Endothelial cell of umbilical vein (primary cell): ENCODE measurements around the gene MAPKAPK2. TPM values are rescaled to one million over a fixed set of nuclear protein-coding genes. Genes with fewer than 3 reads are reported as not detected.

Experiments
- BruUV-seq: library from RNA; stranded (reverse); fragments of 400-500 nt; replicated peaks from 2 replicates; lab custom pipeline; 2021; lab: Mats Ljungman, UMichigan
- CTCF ChIA-PET: fragments of 300-600, 350-600 bp; sonication (Branson Sonifier 250); formaldehyde crosslinking; loops from one replicate; lab custom pipeline; 2021; ENCODE audit warnings: antibody characterized with exemption, inconsistent platforms; lab: Charles Lee
- POLR2A ChIA-PET: fragments of 300-600, 350-600 bp; sonication (Branson Sonifier 250); formaldehyde crosslinking; loops from one replicate; lab custom pipeline; 2021; ENCODE audit warnings: antibody characterized with exemption, inconsistent platforms; lab: Charles Lee
- DNase-seq: peaks from one replicate; pipeline ENCODE4 v3.0.0-alpha.2; 2011; ENCODE audit warnings: low read depth, low spot score
- FAIRE-seq: peaks from 2 replicates; lab custom pipeline; 2011; peaks lifted over from hg19 to GRCh38; lab: Jason Lieb, UNC
- H2AFZ ChIP-seq: 2 replicates; pipeline ENCODE4 v1.6.0; 2012; ENCODE audit warnings: low read depth, low read length, control low read depth, inconsistent platforms
- H3K27ac ChIP-seq: 2 replicates; pipeline ENCODE4 v1.5.1; 2011; ENCODE audit warnings: low read depth, mild to moderate bottlenecking, control low read depth, low read length, moderate library complexity; ENCODE audit not compliant: insufficient read depth
- H3K27me3 ChIP-seq, 2 experiments: 2 replicates each; pipeline versions ENCODE4 v1.6.0 to v1.6.1; 2011; ENCODE audit warnings: low read length in 2 of 2, mixed read lengths in 1 of 2; ENCODE audit not compliant: control insufficient read depth in 2 of 2, insufficient read depth in 2 of 2
- H3K36me3 ChIP-seq, 2 experiments: 2 replicates in 1 of 2; 3 replicates in 1 of 2; pipeline ENCODE4 v1.5.1; 2011; ENCODE audit warnings: low read length in 2 of 2, mild to moderate bottlenecking in 1 of 2, moderate library complexity in 1 of 2; ENCODE audit not compliant: control insufficient read depth in 2 of 2, insufficient read depth in 2 of 2; ENCODE audit errors: extremely low read depth in 1 of 2
- H3K4me1 ChIP-seq: 3 replicates; pipeline ENCODE4 v1.5.1; 2011; ENCODE audit warnings: mild to moderate bottlenecking, low read length; ENCODE audit not compliant: control insufficient read depth, insufficient read depth; ENCODE audit errors: extremely low read depth
- H3K4me2 ChIP-seq: 2 replicates; pipeline ENCODE4 v1.6.1; 2011; ENCODE audit warnings: low read length, control low read depth, mixed read lengths; ENCODE audit not compliant: insufficient read depth
- H3K4me3 ChIP-seq, 3 experiments: fragments of 200-600 bp in 1 of 3; sonication (generic), shearing (Covaris generic) in 1 of 3; replicated peaks in 1 of 3; 2 replicates each; pipeline ENCODE4 v1.5.1; 2011 to 2016; ENCODE audit warnings: control low read depth in 3 of 3, low read length in 3 of 3, mild to moderate bottlenecking in 2 of 3, inconsistent platforms in 1 of 3, low read depth in 1 of 3, moderate library complexity in 1 of 3; ENCODE audit not compliant: insufficient read depth in 1 of 3
- H3K79me2 ChIP-seq: 2 replicates; pipeline ENCODE4 v1.6.0; 2012; ENCODE audit warnings: low read length, inconsistent platforms; ENCODE audit not compliant: control insufficient read depth, insufficient read depth
- H3K9ac ChIP-seq: replicated peaks from 2 replicates; pipeline ENCODE3; 2011; ENCODE audit warnings: low read length, control low read depth; ENCODE audit not compliant: insufficient read depth; ENCODE audit errors: extremely low read depth
- H3K9me1 ChIP-seq: replicated peaks from 3 replicates; pipeline ENCODE4 v1.6.0; 2011; ENCODE audit warnings: mild to moderate bottlenecking, low read length; ENCODE audit not compliant: control insufficient read depth, insufficient read depth; ENCODE audit errors: extremely low read depth
- H3K9me3 ChIP-seq: replicated peaks from 2 replicates; pipeline ENCODE4 v1.5.1; 2012; ENCODE audit warnings: low read length, inconsistent platforms; ENCODE audit not compliant: control insufficient read depth, insufficient read depth
- H4K20me1 ChIP-seq: replicated peaks from 2 replicates; pipeline ENCODE3; 2011; ENCODE audit warnings: mild to moderate bottlenecking, low read length; ENCODE audit not compliant: control insufficient read depth, insufficient read depth; ENCODE audit errors: extremely low read depth
- EZH2 ChIP-seq: IDR thresholded peaks from 2 replicates; pipeline ENCODE4 v1.6.1; 2012; ENCODE audit warnings: borderline replicate concordance, low read depth, mild to moderate bottlenecking, moderate library complexity, low read length, inconsistent platforms; ENCODE audit not compliant: severe bottlenecking
- FOS ChIP-seq: IDR thresholded peaks from 2 replicates; pipeline ENCODE4 v1.6.1; 2011; ENCODE audit warnings: mild to moderate bottlenecking, low read length, moderate library complexity, borderline replicate concordance; ENCODE audit not compliant: insufficient read depth
- GATA2 ChIP-seq: IDR thresholded peaks from 2 replicates; pipeline ENCODE4 v1.7.0; 2011; ENCODE audit warnings: low read depth, mild to moderate bottlenecking, moderate library complexity, mixed read lengths, low read length; ENCODE audit not compliant: insufficient read length, insufficient read depth
- JUN ChIP-seq: IDR thresholded peaks from 2 replicates; pipeline ENCODE4 v1.6.1; 2011; ENCODE audit warnings: borderline replicate concordance, low read depth; ENCODE audit not compliant: insufficient read length, insufficient read depth
- MAX ChIP-seq: IDR thresholded peaks from 2 replicates; pipeline ENCODE4 v1.6.1; 2011; ENCODE audit not compliant: insufficient read depth, insufficient read length
- MYC ChIP-seq: IDR thresholded peaks from one replicate; pipeline ENCODE4 v1.6.1; 2011; ENCODE audit warnings: mild to moderate bottlenecking, low read depth, low read length
- POLR2A ChIP-seq: IDR thresholded peaks from 2 replicates; pipeline ENCODE4 v1.6.1; 2012; ENCODE audit warnings: low read depth, mild to moderate bottlenecking, control low read depth, low read length
- POLR2AphosphoS5 ChIP-seq: IDR thresholded peaks from 2 replicates; pipeline ENCODE4 v1.6.1; 2012; ENCODE audit warnings: low read depth, mild to moderate bottlenecking, control low read depth, low read length, moderate library complexity; ENCODE audit not compliant: insufficient read depth
- dilution Hi-C: fragments of 300-500 bp; cut with MboI; formaldehyde crosslinking; loops from one replicate; pipeline ENCODE4 v1.15.0; 2019; ENCODE audit warnings: low sequenced_read_pairs; ENCODE audit not compliant: extremely low pct_ligation_motif_present
- intact Hi-C: fragments of 100-400 bp; cut with micrococcal nuclease; formaldehyde crosslinking; loops from one replicate; pipeline ENCODE4 v1.10.0; 2022
- polyA plus RNA-seq, 4 experiments: library from polyadenylated mRNA; depleted of rRNA in 3 of 4; stranded (reverse) in 3 of 4; unstranded in 1 of 4; fragments of >200 nt; gene quantifications; 2 replicates each; pipeline versions ENCODE4 v1.2.1 to v1.2.3, GENCODE V29; 2011 to 2012; ENCODE audit warnings: missing spikeins in 1 of 4
- total RNA-seq: library from RNA; stranded (reverse); gene quantifications from 2 replicates; pipeline ENCODE4 v1.2.3, GENCODE V29; 2021
- TF ChIP-seq, protein P1 (sequence below), 2 donors: IDR thresholded peaks; 1 replicate in 1 of 2; 2 replicates in 1 of 2; pipeline ENCODE4 v1.5.1; 2011; ENCODE audit warnings: low read length in 2 of 2, mild to moderate bottlenecking in 2 of 2, moderate library complexity in 2 of 2, control low read depth in 1 of 2, inconsistent platforms in 1 of 2, low read depth in 1 of 2; ENCODE audit not compliant: insufficient read depth in 1 of 2; ENCODE audit errors: extremely low read depth in 1 of 2

Gene MAPKAPK2
- total and polyA plus RNA-seq, 2 donors (not counting 3 experiments of a cell fraction or from before 2014, with no cell fraction given) = 52.9 to 69.1 TPM

DNA sequence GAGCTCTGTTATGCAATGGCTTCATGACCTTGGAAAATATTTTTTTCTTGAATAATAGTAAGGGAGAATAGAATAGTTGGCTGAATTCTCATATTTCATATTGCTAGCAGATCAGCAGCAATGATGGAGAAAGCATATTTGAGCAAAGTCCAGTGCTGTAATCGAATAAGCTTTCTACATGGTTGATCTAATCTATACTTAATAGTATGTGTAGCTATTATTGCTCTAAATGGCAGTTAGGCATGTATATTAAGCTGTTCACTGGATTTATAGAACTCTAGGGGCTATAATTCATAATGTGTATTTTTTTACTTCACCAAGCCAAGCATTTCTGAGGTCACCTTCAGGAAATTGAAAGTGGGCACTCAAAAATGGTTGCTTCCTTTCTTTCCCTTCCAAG lies 75.9 kb downstream of the MAPKAPK2 start:
- Histone ChIP-seq H3K27me3 (peaks cover 2 to 6% of the 10 kb centered on the region in 2 experiments), H3K9ac (no peak overlapping the region), H4K20me1 (no peaks in the 10 kb centered on the region), H3K27ac (no peak overlapping the region), H3K4me1 (no peaks in the 10 kb centered on the region), H3K9me3 (no peaks in the 10 kb centered on the region), H3K79me2 (no peaks in the 10 kb centered on the region), H3K4me3 (no peak overlapping the region), H3K4me2 (no peak overlapping the region), H3K9me1 (no peaks in the 10 kb centered on the region), H2AFZ (no peak overlapping the region), H3K36me3 (no peaks in the 10 kb centered on the region)
- DNase-seq (no peak), FAIRE-seq (no peak)
- intact Hi-C loops (no loop called here), dilution Hi-C loops (no loop called here)
- ChIA-PET CTCF (interaction anchor here (0.6 kb wide), 1 partner anchor 94 kb away, joined by 4 read pairs; no protein-coding TSS in a partner anchor), POLR2A (no interaction called here)
- no TSS peak for BruUV-seq
- TF ChIP-seq FOS (no peak), POLR2AphosphoS5 (no peak), MYC (no peak), MAX (no peak), EZH2 (no peak), POLR2A (no peak), GATA2 (no peak), JUN (no peak)
- TF ChIP-seq, protein P1, sequence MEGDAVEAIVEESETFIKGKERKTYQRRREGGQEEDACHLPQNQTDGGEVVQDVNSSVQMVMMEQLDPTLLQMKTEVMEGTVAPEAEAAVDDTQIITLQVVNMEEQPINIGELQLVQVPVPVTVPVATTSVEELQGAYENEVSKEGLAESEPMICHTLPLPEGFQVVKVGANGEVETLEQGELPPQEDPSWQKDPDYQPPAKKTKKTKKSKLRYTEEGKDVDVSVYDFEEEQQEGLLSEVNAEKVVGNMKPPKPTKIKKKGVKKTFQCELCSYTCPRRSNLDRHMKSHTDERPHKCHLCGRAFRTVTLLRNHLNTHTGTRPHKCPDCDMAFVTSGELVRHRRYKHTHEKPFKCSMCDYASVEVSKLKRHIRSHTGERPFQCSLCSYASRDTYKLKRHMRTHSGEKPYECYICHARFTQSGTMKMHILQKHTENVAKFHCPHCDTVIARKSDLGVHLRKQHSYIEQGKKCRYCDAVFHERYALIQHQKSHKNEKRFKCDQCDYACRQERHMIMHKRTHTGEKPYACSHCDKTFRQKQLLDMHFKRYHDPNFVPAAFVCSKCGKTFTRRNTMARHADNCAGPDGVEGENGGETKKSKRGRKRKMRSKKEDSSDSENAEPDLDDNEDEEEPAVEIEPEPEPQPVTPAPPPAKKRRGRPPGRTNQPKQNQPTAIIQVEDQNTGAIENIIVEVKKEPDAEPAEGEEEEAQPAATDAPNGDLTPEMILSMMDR (IDR thresholded peaks at IDR 0.05; ENCODE audit: extremely low read depth in 1 of 2, insufficient read depth in 1 of 2, low read depth in 1 of 2, low read length in 2 of 2) = no peak
